ENCODE measurements around the gene PFDN6. TPM values are rescaled to one million over a fixed set of nuclear protein-coding genes. Genes with fewer than 3 reads are reported as not detected.

The PFDN6 gene
- total and polyA plus RNA-seq, 2 of the 13 experiments (the other 11 are each of a cell fraction or from before 2014, with no cell fraction given) = 75.5 to 87.0 TPM

- TF ChIP-seq ZNF597 (CRISPR knock-in tag; IDR thresholded peaks at IDR 0.05) (no peak), ZFP1 (CRISPR knock-in tag; IDR thresholded peaks at IDR 0.05) (peak; percentile 23; the same call in 1 of the 2 replicates), TAF1 (CRISPR knock-in tag; IDR thresholded peaks at IDR 0.05) (peak; percentile 65; the same call in 1 of the 2 replicates), JARID2 (CRISPR knock-in tag; IDR thresholded peaks at IDR 0.05; ENCODE audit: insufficient replicate concordance) (peak; percentile 11), NFYB (CRISPR knock-in tag; IDR thresholded peaks at IDR 0.05) (peak; percentile 88), ZNF547 (CRISPR knock-in tag; IDR thresholded peaks at IDR 0.05) (no peak), ZNF564 (CRISPR knock-in tag; IDR thresholded peaks at IDR 0.05) (no peak), ATF1 (CRISPR knock-in tag; IDR thresholded peaks at IDR 0.05) (peak; percentile 59; the same call in 1 of the 2 replicates), ZNF230 (CRISPR knock-in tag; IDR thresholded peaks at IDR 0.05) (peak; percentile 9; the same call in 1 of the 2 replicates), ZNF580 (CRISPR knock-in tag; IDR thresholded peaks at IDR 0.05; ENCODE audit: borderline replicate concordance, low read depth) (peak; percentile 7; the same call in 1 of the 2 replicates), ZNF572 (CRISPR knock-in tag; IDR thresholded peaks at IDR 0.05) (no peak), RBFOX2 (IDR thresholded peaks at IDR 0.05; ENCODE audit: low read depth, low read length) (peak; percentile 67), ZNF781 (CRISPR knock-in tag; IDR thresholded peaks at IDR 0.05; ENCODE audit: borderline replicate concordance, not compliant biosample characterization) (peak; percentile 30), MIXL1 (CRISPR knock-in tag; IDR thresholded peaks at IDR 0.05) (peak; percentile 12; the same call in 1 of the 2 replicates), ZNF879 (CRISPR knock-in tag; IDR thresholded peaks at IDR 0.05) (peak; percentile 54; the same call in 1 of the 2 replicates), THAP11 (CRISPR knock-in tag; IDR thresholded peaks at IDR 0.05) (peak; percentile 65), ZNF253 (CRISPR knock-in tag; IDR thresholded peaks at IDR 0.05; ENCODE audit: borderline replicate concordance) (no peak), MXI1 (IDR thresholded peaks at IDR 0.05; ENCODE audit: borderline replicate concordance, low read depth, low read length) (peak; percentile 54; the same call in 1 of the 3 replicates), HNF4G (IDR thresholded peaks at IDR 0.05; ENCODE audit: borderline replicate concordance, low read depth, low read length) (no peak), HNF4G (CRISPR knock-in tag; IDR thresholded peaks at IDR 0.05; ENCODE audit: borderline replicate concordance, low read depth) (0 out of 2 replicates have a peak, but pooled peaks have one; percentile 16), NCOA5 (CRISPR knock-in tag; IDR thresholded peaks at IDR 0.05) (no peak), ZNF225 (CRISPR knock-in tag; IDR thresholded peaks at IDR 0.05) (no peak), ZNF713 (CRISPR knock-in tag; IDR thresholded peaks at IDR 0.05) (no peak), ZBTB8A (CRISPR knock-in tag; IDR thresholded peaks at IDR 0.05; ENCODE audit: borderline replicate concordance, low read depth) (0 out of 2 replicates have a peak, but pooled peaks have one; percentile 38), GMEB1 (CRISPR knock-in tag; IDR thresholded peaks at IDR 0.05; ENCODE audit: borderline replicate concordance) (0 out of 2 replicates have a peak, but pooled peaks have one; percentile 29)
- TF ChIP-seq, protein P1, sequence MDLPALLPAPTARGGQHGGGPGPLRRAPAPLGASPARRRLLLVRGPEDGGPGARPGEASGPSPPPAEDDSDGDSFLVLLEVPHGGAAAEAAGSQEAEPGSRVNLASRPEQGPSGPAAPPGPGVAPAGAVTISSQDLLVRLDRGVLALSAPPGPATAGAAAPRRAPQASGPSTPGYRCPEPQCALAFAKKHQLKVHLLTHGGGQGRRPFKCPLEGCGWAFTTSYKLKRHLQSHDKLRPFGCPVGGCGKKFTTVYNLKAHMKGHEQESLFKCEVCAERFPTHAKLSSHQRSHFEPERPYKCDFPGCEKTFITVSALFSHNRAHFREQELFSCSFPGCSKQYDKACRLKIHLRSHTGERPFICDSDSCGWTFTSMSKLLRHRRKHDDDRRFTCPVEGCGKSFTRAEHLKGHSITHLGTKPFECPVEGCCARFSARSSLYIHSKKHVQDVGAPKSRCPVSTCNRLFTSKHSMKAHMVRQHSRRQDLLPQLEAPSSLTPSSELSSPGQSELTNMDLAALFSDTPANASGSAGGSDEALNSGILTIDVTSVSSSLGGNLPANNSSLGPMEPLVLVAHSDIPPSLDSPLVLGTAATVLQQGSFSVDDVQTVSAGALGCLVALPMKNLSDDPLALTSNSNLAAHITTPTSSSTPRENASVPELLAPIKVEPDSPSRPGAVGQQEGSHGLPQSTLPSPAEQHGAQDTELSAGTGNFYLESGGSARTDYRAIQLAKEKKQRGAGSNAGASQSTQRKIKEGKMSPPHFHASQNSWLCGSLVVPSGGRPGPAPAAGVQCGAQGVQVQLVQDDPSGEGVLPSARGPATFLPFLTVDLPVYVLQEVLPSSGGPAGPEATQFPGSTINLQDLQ (CRISPR knock-in tag; IDR thresholded peaks at IDR 0.05) = no peak
Observed at GRCh38 chr6:33317669-33318425, 28.4 kb downstream of the PFDN6 start, which contains the start of gene ZBTB22 (continued).
